Raji (cell line): ENCODE measurements around the gene FHOD3.

Experiments
- POLR2A ChIP-seq: IDR thresholded peaks from 2 replicates; pipeline ENCODE4 v1.6.1; 2011; ENCODE audit warnings: low read depth, low read length, control low read depth; ENCODE audit not compliant: insufficient read depth

Gene FHOD3

DNA sequence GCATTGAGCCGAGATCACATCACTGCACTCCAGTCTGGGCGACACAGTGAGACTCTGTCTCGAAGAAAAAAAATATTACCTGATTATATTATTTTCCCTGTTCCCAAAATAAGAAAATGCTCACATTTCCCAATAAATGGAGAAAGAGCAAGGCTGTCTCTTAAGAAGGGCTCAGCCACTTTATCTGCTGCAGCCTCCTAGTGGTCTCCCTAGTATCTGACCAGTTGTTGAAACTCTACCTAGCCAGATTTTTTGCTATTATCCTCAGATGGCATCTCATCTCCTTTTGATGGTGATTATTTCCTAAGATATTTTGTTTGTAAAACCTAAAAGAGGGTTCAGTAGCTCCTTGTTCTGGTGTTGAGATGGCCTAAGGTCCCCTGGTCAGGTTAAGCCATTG lies 417.0 kb downstream of the FHOD3 start:
- TF ChIP-seq POLR2A, result no peak

GRCh38 chr18:36717422-36718110 lies 420.1 kb downstream of the FHOD3 start:
- no peak for TF ChIP-seq POLR2A

DNA sequence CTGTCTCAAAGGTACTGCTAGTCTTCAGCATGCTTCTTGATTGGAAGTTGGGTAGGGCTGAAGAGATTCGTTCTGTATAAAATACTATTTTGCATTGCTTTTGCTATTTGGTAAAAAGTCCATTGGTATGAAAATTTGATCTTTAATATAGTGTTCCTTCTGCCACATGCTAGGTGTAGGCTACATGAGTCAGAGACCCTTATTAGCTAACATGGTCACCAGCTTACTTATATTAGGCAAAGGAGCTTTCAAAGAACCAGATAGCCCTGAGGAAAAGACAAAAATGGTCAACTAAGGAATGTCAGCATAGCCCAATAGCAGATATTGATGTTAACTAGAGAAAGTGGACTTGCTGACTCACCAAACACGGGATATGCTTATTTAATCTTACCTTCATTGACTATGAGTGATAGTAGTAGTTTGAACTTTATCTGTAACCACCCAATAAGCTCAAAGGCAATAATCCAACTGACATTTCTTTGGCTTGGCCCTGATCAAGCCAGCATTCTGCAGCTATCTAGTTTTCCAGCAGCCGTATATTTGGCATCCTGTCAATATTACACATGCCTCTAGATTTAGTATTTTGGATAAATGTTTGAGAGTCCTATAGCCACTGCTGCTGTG lies 421.3 kb downstream of the FHOD3 start:
- TF ChIP-seq POLR2A, result no peak

- TF ChIP-seq POLR2A, result no peak
These were observed 422.1 kb downstream of the FHOD3 start for GRCh38 chr18:36719630-36720029.

- no peak for TF ChIP-seq POLR2A
These were observed 426.7 kb downstream of the FHOD3 start for GRCh38 chr18:36724169-36724568.

GRCh38 chr18:36724591-36725001 lies 427.1 kb downstream of the FHOD3 start:
- TF ChIP-seq POLR2A, result no peak

- no peak for TF ChIP-seq POLR2A
These were observed 430.8 kb downstream of the FHOD3 start for GRCh38 chr18:36728345-36728744.

- no peak for TF ChIP-seq POLR2A
These were observed 431.7 kb downstream of the FHOD3 start for GRCh38 chr18:36729197-36729596.

DNA sequence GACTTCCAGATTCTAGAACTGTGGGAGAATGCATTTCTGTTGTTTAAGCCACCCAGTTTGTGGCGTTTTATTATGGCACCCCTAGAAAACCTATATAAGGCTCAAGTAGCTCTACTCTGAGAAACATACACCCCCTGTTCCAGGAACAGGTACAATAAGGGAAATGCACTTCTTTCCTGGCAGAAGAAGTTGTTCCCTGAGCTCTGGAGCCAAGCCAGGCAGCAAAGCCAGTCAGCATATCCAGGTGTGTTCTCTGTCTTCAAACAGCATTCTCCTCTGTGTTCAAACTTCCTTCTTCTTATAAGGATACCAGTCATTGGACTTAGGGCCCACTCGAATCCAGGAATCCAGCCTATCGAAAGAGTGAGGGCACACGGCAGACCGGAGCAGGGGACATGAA lies 434.8 kb downstream of the FHOD3 start:
- TF ChIP-seq POLR2A, result no peak

DNA sequence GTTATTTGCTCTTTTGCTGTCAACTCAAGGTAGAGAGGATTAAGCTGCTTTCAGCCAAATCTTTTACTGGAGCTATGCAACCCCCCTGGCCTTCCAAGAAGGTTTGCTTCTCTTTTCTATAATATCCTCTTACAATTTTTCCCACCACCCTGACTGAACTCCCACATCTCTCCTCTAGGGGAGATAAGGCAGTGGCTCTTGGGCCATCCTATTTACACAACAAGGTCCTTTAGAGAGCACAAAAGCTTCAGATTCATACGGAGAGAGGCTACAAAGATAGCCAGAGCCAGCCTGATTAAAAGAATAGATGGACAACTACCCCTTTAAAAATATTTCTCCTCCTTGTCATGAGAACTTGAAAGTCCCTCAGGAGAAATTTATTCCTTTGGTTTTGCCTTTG lies 435.6 kb downstream of the FHOD3 start:
- no peak for TF ChIP-seq POLR2A

GRCh38 chr18:36734596-36734995 lies 437.1 kb downstream of the FHOD3 start:
- no peak for TF ChIP-seq POLR2A

- TF ChIP-seq POLR2A, result no peak
These were observed 437.6 kb downstream of the FHOD3 start for GRCh38 chr18:36735130-36735529.

GRCh38 chr18:36736094-36736493 lies 438.6 kb downstream of the FHOD3 start:
- TF ChIP-seq POLR2A, result no peak

DNA sequence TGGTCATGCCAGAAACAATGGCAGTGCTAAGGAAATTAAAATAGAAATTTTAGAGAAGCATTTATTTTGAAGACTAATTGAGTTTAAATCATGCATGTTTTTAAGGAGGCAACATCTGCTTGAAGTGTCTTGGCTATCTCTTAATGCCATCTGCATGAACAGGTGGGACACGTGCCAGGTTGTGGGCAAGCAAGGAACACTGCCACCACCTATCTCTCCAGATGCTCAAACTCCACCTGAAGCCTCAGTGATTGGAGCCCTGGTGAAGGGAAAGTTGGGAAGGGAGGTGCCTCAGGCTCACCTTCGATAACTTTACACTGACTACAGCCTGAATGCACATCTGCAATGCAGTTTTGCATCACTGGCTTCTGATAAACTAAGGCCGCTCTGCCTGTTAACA lies 439.8 kb downstream of the FHOD3 start:
- TF ChIP-seq POLR2A, result no peak

GRCh38 chr18:36744261-36744876 lies 446.9 kb downstream of the FHOD3 start:
- no peak for TF ChIP-seq POLR2A

DNA sequence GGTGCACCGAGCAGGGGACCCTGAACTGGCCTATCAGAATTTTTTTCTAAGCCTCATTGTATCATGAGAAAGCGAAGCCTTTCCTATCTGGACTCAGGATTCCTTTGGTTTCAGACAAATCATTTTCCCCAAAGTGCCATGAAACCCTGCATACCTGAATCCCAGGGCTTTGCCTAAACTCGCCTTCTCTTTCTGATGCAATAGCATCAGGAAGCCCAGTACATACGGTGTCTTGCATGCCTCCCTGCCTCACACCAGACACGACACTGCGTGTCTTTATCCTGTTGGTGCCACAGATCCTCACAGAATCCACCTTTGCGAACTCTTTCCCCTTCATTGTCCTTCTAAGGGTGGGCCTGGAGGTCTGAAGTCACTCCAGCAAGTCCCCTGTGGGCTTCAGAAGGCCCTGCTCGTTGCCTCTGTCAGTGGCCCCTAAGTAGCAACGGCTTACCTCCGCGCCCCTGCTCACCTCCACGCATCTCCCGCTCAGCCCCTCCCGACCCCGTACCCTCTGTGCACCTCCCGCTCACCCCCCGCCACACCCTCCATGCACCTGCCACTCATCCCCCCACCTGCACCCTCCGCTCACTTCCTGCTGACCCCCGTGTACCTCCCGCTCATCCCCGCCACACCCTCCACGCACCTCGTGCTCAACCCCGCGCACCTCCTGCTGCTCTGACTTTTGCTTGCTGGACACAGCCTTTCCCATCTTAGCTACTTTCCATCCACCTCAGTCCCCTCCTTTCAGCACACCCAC lies 447.9 kb downstream of the FHOD3 start:
- TF ChIP-seq POLR2A, result no peak
